ENCODE measurements around the gene ADI1. TPM values are rescaled to one million over a fixed set of nuclear protein-coding genes. Genes with fewer than 3 reads are reported as not detected.

Gene ADI1
- total and polyA plus RNA-seq, 2 experiments from 2014 or later = 15.3 to 65.9 TPM

DNA sequence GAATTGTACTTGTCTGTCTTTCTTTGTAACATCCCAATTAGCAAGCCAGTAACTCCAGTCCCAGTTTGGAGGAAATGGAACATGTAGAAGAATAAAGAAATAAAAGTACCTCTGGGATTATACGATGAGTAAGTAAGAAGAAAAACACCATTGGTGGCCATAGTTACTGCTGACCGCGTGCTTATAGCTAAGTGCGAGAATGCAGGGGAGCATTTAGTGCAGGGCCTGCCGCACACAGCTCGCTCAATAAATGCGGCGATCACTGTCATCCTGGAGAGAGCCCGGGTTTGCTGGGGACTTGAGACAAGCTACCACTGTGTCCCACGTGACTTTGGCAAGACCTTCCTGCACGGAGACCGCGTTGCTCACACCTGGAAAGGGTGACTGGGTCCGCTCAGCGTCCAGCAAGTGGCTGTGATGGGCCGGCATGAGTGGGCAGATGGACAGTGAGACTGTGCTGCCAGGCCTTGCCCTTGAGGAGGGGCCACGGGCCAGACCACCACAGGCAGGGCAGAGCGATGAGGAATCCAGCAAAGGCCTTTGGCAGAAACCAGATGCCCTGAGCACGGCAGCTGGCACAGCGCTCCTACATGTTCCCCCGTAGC lies 54.8 kb downstream of the ADI1 start:
- H3K36me3 ChIP-seq = peaks cover 12% of the 10 kb centered on the region
- no peak overlapping the region for H3K4me3 ChIP-seq
- H3K9me3 ChIP-seq (ENCODE audit: low read depth) = no peaks in the 10 kb centered on the region
- no peak overlapping the region for H3K27ac ChIP-seq
- DNase-seq (ENCODE audit: low read depth in 1 of 2, low spot score in 1 of 2) = no peak
- no peaks in the 10 kb centered on the region for H3K27me3 ChIP-seq
- TF ChIP-seq, protein P1, sequence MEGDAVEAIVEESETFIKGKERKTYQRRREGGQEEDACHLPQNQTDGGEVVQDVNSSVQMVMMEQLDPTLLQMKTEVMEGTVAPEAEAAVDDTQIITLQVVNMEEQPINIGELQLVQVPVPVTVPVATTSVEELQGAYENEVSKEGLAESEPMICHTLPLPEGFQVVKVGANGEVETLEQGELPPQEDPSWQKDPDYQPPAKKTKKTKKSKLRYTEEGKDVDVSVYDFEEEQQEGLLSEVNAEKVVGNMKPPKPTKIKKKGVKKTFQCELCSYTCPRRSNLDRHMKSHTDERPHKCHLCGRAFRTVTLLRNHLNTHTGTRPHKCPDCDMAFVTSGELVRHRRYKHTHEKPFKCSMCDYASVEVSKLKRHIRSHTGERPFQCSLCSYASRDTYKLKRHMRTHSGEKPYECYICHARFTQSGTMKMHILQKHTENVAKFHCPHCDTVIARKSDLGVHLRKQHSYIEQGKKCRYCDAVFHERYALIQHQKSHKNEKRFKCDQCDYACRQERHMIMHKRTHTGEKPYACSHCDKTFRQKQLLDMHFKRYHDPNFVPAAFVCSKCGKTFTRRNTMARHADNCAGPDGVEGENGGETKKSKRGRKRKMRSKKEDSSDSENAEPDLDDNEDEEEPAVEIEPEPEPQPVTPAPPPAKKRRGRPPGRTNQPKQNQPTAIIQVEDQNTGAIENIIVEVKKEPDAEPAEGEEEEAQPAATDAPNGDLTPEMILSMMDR (IDR thresholded peaks at IDR 0.05; ENCODE audit: low read depth, low read length) = no peak
- no peaks in the 10 kb centered on the region for H3K4me1 ChIP-seq (ENCODE audit: low read depth)

- Histone ChIP-seq H3K4me3 (no peak overlapping the region), H3K27ac (no peak overlapping the region), H3K4me1 (ENCODE audit: low read depth) (no peaks in the 10 kb centered on the region), H3K36me3 (peaks cover 8% of the 10 kb centered on the region), H3K9me3 (ENCODE audit: low read depth) (no peaks in the 10 kb centered on the region), H3K27me3 (no peaks in the 10 kb centered on the region)
- TF ChIP-seq, protein P1 (IDR thresholded peaks at IDR 0.05; ENCODE audit: low read depth, low read length) = no peak
- no peak for DNase-seq (ENCODE audit: low read depth in 1 of 2, low spot score in 1 of 2)
Measured at GRCh38 chr2:3463944-3464343, 55.4 kb downstream of the ADI1 start.

GRCh38 chr2:3463186-3463835 lies 56.0 kb downstream of the ADI1 start:
- H3K27me3 ChIP-seq = no peaks in the 10 kb centered on the region
- no peak overlapping the region for H3K27ac ChIP-seq
- H3K36me3 ChIP-seq = peaks cover 1% of the 10 kb centered on the region
- no peak overlapping the region for H3K4me3 ChIP-seq
- no peak for DNase-seq (ENCODE audit: low read depth in 1 of 2, low spot score in 1 of 2)
- TF ChIP-seq, protein P1 (IDR thresholded peaks at IDR 0.05; ENCODE audit: low read depth, low read length) = no peak
- no peaks in the 10 kb centered on the region for H3K9me3 ChIP-seq (ENCODE audit: low read depth)
- no peaks in the 10 kb centered on the region for H3K4me1 ChIP-seq (ENCODE audit: low read depth)

- Histone ChIP-seq H3K4me3 (no peak overlapping the region), H3K36me3 (no peaks in the 10 kb centered on the region), H3K27ac (no peak overlapping the region), H3K27me3 (no peaks in the 10 kb centered on the region), H3K4me1 (ENCODE audit: low read depth) (no peaks in the 10 kb centered on the region), H3K9me3 (ENCODE audit: low read depth) (no peaks in the 10 kb centered on the region)
- TF ChIP-seq, protein P1 (IDR thresholded peaks at IDR 0.05; ENCODE audit: low read depth, low read length) = no peak
- no peak for DNase-seq (ENCODE audit: low read depth in 1 of 2, low spot score in 1 of 2)
Measured at GRCh38 chr2:3462493-3463104, 56.7 kb downstream of the ADI1 start.

DNA sequence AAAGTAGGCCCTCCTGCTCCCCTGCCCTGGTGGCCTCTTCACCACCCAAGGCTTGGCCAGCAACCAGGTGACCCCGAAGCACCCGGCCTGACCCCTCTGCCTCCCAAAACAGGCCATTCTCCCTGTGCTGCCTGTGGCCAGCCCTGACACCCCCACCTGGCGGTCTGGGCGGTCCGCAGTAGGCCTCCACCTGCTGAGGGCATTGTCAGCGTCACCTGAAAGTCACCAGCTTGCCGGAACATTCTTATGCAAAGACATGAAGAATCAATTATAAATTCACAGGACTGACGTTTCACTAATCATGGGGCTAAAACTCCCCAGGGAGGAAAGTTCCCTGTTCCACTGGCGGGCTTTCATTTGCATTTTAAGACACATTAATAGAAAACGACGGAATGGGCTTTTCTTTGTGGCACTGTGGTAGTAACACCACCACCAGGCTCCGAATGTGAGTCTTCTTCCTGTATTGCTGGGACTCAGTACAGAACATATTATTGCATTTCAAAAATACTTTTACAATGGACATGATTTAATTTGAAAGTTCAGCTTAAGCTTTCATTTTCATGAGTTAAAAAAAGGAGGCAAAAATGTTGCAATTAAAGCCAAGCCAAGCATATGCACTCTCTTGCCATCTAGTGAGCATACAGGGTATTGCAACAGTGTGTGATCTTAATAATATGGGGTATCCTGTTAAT lies 57.4 kb downstream of the ADI1 start:
- TF ChIP-seq, protein P1 (IDR thresholded peaks at IDR 0.05; ENCODE audit: low read depth, low read length) = peak; percentile 88
- peak; percentile 60 to 77 for DNase-seq (ENCODE audit: low read depth in 1 of 2, low spot score in 1 of 2)
- H3K27me3 ChIP-seq = no peaks in the 10 kb centered on the region
- no peak overlapping the region for H3K4me3 ChIP-seq
- H3K4me1 ChIP-seq (ENCODE audit: low read depth) = no peaks in the 10 kb centered on the region
- H3K9me3 ChIP-seq (ENCODE audit: low read depth) = no peaks in the 10 kb centered on the region
- H3K36me3 ChIP-seq = no peaks in the 10 kb centered on the region
- H3K27ac ChIP-seq = peak overlapping the region; percentile 14

All from cardiac muscle cell (in vitro differentiated cells and primary cell).